HL-60 (cell line): Measurements from ENCODE around the gene AOPEP.

Source experiments
- DNase-seq, 2 experiments: peaks; one replicate each; pipeline ENCODE4 v3.0.0-alpha.2; 2010 to 2020; ENCODE audit warnings: low read depth in 1 of 2, low spot score in 1 of 2
- H3K27ac ChIP-seq: fragments of 250-450 bp; sonication (Bioruptor Pico); replicated peaks from 2 replicates; pipeline ENCODE4 v1.5.1; 2020; ENCODE audit warnings: mild to moderate bottlenecking, moderate library complexity
- H3K27me3 ChIP-seq: fragments of 250-450 bp; sonication (Bioruptor Pico); 2 replicates; pipeline ENCODE4 v1.5.1; 2021; ENCODE audit warnings: mild to moderate bottlenecking, moderate library complexity; ENCODE audit not compliant: insufficient read depth, poor library complexity, severe bottlenecking
- H3K4me3 ChIP-seq: replicated peaks from 2 replicates; pipeline ENCODE4 v1.5.1; 2011; ENCODE audit warnings: mild to moderate bottlenecking, control low read depth, low read length; ENCODE audit not compliant: insufficient read depth
- GABPA ChIP-seq: IDR thresholded peaks from 2 replicates; pipeline ENCODE4 v1.6.1; 2012; ENCODE audit warnings: low read depth
- POLR2AphosphoS5 ChIP-seq: IDR thresholded peaks from 2 replicates; pipeline ENCODE4 v1.6.1; 2012; ENCODE audit warnings: low read depth
- REST ChIP-seq: IDR thresholded peaks from 2 replicates; pipeline ENCODE4 v1.6.1; 2012; ENCODE audit warnings: low read depth; ENCODE audit not compliant: insufficient replicate concordance
- SPI1 ChIP-seq: IDR thresholded peaks from 2 replicates; pipeline ENCODE4 v1.6.1; 2012; ENCODE audit warnings: low read depth, mild to moderate bottlenecking, borderline replicate concordance
- TF ChIP-seq, protein P1 (sequence below): IDR thresholded peaks from one replicate; pipeline ENCODE4 v1.5.1; 2011; ENCODE audit warnings: low read length, control low read depth, inconsistent platforms; ENCODE audit not compliant: insufficient read depth

AOPEP gene

DNA sequence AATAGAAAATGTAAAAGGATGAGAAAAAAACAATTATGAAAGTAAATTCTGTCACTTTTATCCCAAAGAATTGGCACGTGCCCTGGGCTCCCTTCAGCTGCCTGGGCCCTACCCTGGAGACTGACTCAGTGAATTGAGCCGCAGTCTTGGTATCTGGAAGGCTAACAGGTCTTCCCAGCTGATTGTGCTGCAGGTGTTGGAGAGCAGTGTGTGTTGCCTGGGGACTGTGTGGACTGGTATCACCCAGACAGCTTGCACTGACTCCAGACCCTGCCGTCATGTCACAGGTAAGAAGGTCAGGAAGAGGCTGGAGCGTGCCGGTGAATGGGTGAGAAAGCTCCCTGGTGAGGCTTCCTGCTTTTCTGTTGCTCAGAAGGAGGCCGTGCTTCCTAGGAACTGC, 83.3 kb downstream of the AOPEP start:
- Histone ChIP-seq H3K27me3 (no peaks in the 10 kb centered on the region), H3K4me3 (no peak overlapping the region), H3K27ac (no peak overlapping the region)
- DNase-seq = no peak
- TF ChIP-seq POLR2AphosphoS5 = no peak
- no peak for TF ChIP-seq GABPA
- TF ChIP-seq, protein P1, sequence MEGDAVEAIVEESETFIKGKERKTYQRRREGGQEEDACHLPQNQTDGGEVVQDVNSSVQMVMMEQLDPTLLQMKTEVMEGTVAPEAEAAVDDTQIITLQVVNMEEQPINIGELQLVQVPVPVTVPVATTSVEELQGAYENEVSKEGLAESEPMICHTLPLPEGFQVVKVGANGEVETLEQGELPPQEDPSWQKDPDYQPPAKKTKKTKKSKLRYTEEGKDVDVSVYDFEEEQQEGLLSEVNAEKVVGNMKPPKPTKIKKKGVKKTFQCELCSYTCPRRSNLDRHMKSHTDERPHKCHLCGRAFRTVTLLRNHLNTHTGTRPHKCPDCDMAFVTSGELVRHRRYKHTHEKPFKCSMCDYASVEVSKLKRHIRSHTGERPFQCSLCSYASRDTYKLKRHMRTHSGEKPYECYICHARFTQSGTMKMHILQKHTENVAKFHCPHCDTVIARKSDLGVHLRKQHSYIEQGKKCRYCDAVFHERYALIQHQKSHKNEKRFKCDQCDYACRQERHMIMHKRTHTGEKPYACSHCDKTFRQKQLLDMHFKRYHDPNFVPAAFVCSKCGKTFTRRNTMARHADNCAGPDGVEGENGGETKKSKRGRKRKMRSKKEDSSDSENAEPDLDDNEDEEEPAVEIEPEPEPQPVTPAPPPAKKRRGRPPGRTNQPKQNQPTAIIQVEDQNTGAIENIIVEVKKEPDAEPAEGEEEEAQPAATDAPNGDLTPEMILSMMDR = no peak
- TF ChIP-seq SPI1 = no peak
- no peak for TF ChIP-seq REST

DNA sequence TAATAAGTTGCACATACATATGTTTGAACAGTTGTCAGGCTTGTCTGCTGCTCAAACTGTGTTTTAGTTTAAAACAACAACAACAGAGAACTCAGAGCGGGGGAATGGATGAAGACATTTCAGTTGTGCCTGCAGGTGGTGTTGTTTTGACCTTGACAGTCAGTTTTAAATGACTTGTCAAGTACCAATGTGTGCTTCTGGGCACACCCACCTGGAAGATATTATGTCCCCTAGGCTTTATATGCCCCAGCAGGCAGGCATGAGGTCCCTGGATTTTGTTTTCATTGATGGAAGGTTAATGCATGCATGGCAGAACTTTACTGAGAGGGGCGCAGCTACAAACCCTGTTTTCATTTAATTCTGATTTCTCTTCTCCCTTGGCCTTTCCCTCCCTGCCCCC, 84.6 kb downstream of the AOPEP start:
- H3K4me3 ChIP-seq = no peak overlapping the region
- no peaks in the 10 kb centered on the region for H3K27me3 ChIP-seq
- no peak for DNase-seq
- no peak overlapping the region for H3K27ac ChIP-seq
- no peak for TF ChIP-seq SPI1
- no peak for TF ChIP-seq REST
- TF ChIP-seq, protein P1 = no peak
- no peak for TF ChIP-seq POLR2AphosphoS5
- no peak for TF ChIP-seq GABPA

DNA sequence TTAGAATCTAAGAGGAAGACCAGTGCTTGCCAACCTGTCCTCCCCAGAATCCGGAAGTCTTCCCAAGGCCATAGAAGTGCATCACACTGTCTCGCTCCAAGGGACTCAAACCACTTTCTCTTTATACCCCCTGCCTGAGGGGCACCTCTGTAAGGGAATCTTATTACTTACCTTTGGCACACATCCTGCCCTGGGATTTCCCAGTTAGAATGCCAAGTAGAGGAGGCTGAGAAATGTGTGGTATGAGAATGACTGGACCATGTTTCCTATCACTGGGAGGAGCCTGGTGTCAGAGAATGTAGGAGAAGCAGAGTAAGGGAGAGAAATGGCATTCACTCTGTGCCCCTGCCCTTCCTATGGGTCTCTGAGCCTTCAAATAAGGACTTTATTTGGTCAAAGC, 85.8 kb downstream of the AOPEP start:
- DNase-seq = no peak
- Histone ChIP-seq H3K4me3 (no peak overlapping the region), H3K27me3 (no peaks in the 10 kb centered on the region), H3K27ac (no peak overlapping the region)
- TF ChIP-seq, protein P1 = no peak
- no peak for TF ChIP-seq SPI1
- TF ChIP-seq POLR2AphosphoS5 = no peak
- TF ChIP-seq REST = no peak
